GM12878 (cell line): ENCODE data around the gene CHAD. TPM values are rescaled to one million over a fixed set of nuclear protein-coding genes. Genes with fewer than 3 reads are reported as not detected.

Source experiments
- ATAC-seq: fragments of 200-7000 bp; cut with Tn5 transposase; 3 replicates; pipeline ENCODE4 v1.9.1; 2020; ENCODE audit warnings: mild to moderate bottlenecking, moderate library complexity
- BruUV-seq: library from RNA; stranded (reverse); fragments of 400-500 nt; replicated peaks from 2 replicates; lab custom pipeline; 2021; lab: Mats Ljungman, UMichigan
- CTCF ChIA-PET: fragments of 300-600 bp; sonication (Branson Sonifier 250); formaldehyde crosslinking; extraction: SDS; loops from one replicate; lab custom pipeline; 2021; ENCODE audit warnings: inconsistent platforms; lab: Yijun Ruan, JAX
- POLR2A ChIA-PET: fragments of 350-600 bp; formaldehyde crosslinking; extraction: SDS; loops from one replicate; lab custom pipeline; 2021; ENCODE audit warnings: inconsistent platforms; lab: Charles Lee
- RAD21 ChIA-PET: fragments of 300-600 bp; sonication (Branson Sonifier 250); formaldehyde crosslinking; loops from one replicate; lab custom pipeline; 2023; ENCODE audit warnings: antibody characterized with exemption; ENCODE audit not compliant: unreplicated experiment; lab: Charles Lee
- SMC1A ChIA-PET: fragments of 300-600 bp; sonication (Branson Sonifier 250); formaldehyde crosslinking; loops from one replicate; lab custom pipeline; 2023; ENCODE audit not compliant: unreplicated experiment, uncharacterized antibody; lab: Charles Lee
- DNase-seq: peaks from one replicate; pipeline ENCODE4 v3.0.0-alpha.2; 2011; ENCODE audit warnings: low read depth, low spot score
- FAIRE-seq: peaks from 3 replicates; lab custom pipeline; 2011; peaks lifted over from hg19 to GRCh38; lab: Jason Lieb, UNC
- H2AFZ ChIP-seq: 2 replicates; pipeline ENCODE4 v1.6.0; 2011; ENCODE audit warnings: low read depth, low read length, control low read depth; ENCODE audit not compliant: control insufficient read depth
- H3K27ac ChIP-seq: 2 replicates; pipeline ENCODE4 v1.5.1; 2011; ENCODE audit warnings: control low read depth; ENCODE audit not compliant: control insufficient read depth, insufficient read depth
- H3K27me3 ChIP-seq, 2 experiments: replicated peaks in 1 of 2; 2 replicates each; pipeline versions ENCODE4 v1.6.0 to v1.6.1; 2011; ENCODE audit warnings: low read length in 1 of 2; ENCODE audit not compliant: control insufficient read depth in 2 of 2, insufficient read depth in 2 of 2
- H3K36me3 ChIP-seq, 2 experiments: 2 replicates each; pipeline ENCODE4 v1.5.1; 2011; ENCODE audit warnings: low read length in 1 of 2; ENCODE audit not compliant: control insufficient read depth in 2 of 2, insufficient read depth in 2 of 2
- H3K4me1 ChIP-seq: 2 replicates; pipeline ENCODE4 v1.6.1; 2011; ENCODE audit warnings: mild to moderate bottlenecking, low read length, moderate library complexity, mixed read lengths; ENCODE audit not compliant: control insufficient read depth, insufficient read depth
- H3K4me2 ChIP-seq: 2 replicates; pipeline ENCODE4 v1.6.0; 2011; ENCODE audit warnings: control low read depth; ENCODE audit not compliant: control insufficient read depth, insufficient read depth
- H3K4me3 ChIP-seq: fragments of 200-600 bp; sonication (generic); 2 replicates; pipeline ENCODE4 v1.5.1; 2016
- H3K79me2 ChIP-seq: 2 replicates; pipeline ENCODE4 v1.6.0; 2011; ENCODE audit warnings: low read length; ENCODE audit not compliant: control insufficient read depth, insufficient read depth
- H3K9ac ChIP-seq: 2 replicates; pipeline ENCODE4 v1.8.0; 2011; ENCODE audit warnings: low read length, control low read depth, mixed read lengths; ENCODE audit not compliant: control insufficient read depth, insufficient read depth
- H3K9me3 ChIP-seq: replicated peaks from 3 replicates; pipeline ENCODE4 v1.5.1; 2011; ENCODE audit warnings: mild to moderate bottlenecking, low read length; ENCODE audit not compliant: control insufficient read depth, insufficient read depth
- H4K20me1 ChIP-seq: 2 replicates; pipeline ENCODE4 v1.6.0; 2011; ENCODE audit not compliant: control insufficient read depth, insufficient read depth
- BACH1 ChIP-seq: fragments of 450-650 bp; IDR thresholded peaks from 2 replicates; pipeline ENCODE4 v1.6.1; 2017; ENCODE audit warnings: mild to moderate bottlenecking, borderline replicate concordance
- BCL11A ChIP-seq: IDR thresholded peaks from 2 replicates; pipeline ENCODE4 v1.6.1; 2011; ENCODE audit warnings: low read depth, low read length
- DPF2 ChIP-seq: fragments of 450-650 bp; IDR thresholded peaks from 2 replicates; pipeline ENCODE4 v1.6.1; 2017; ENCODE audit warnings: mild to moderate bottlenecking
- EZH2 ChIP-seq: IDR thresholded peaks from 2 replicates; pipeline ENCODE4 v1.6.1; 2012; ENCODE audit warnings: low read depth, mild to moderate bottlenecking, control low read depth, inconsistent platforms, low read length, borderline replicate concordance; ENCODE audit not compliant: control insufficient read depth
- IKZF1 ChIP-seq: fragments of 450-650 bp; conservative IDR thresholded peaks from 2 replicates; pipeline ENCODE4 v1.6.1; 2017; ENCODE audit warnings: antibody characterized with exemption, mild to moderate bottlenecking
- RFX5 ChIP-seq: IDR thresholded peaks from 2 replicates; pipeline ENCODE4 v1.6.1; 2011; ENCODE audit warnings: low read depth, low read length, improper control_type of control experiment
- ZSCAN29 ChIP-seq: fragments of 450-650 bp; IDR thresholded peaks from 2 replicates; pipeline ENCODE4 v1.6.1; 2017; ENCODE audit warnings: mild to moderate bottlenecking, moderate library complexity
- WGBS: methylation state at CpG from one replicate; pipeline ENCODE4 v1.1.6; 2016; ENCODE audit warnings: low lambda C conversion rate; ENCODE audit not compliant: insufficient replicate concordance, insufficient coverage; ENCODE audit errors: missing lambda C conversion rate; 5-methylcytosine and 5-hydroxymethylcytosine counted together
- in situ Hi-C: fragments of 300-500 bp; cut with MboI; formaldehyde crosslinking; loops from 9 replicates; pipeline ENCODE4 v1.14.3; 2018; ENCODE audit warnings: mixed read lengths
- intact Hi-C: fragments of 100-400 bp; cut with micrococcal nuclease; formaldehyde crosslinking; loops from one replicate; pipeline ENCODE4 v1.14.2; 2022; ENCODE audit not compliant: unreplicated experiment
- polyA plus RNA-seq, 11 experiments: library from polyadenylated mRNA; depleted of rRNA in 4 of 11; unstranded in 6 of 11; stranded (reverse) in 5 of 11; fragments of >200 nt; fragmentation: Nextera tagmentation in 4 of 11; fragmentation: Illumina TruSeq in 1 of 11; extraction: Ambion mirVana in 4 of 11; extraction: Trizol in 1 of 11; gene quantifications; 1 replicate in 1 of 11; 2 replicates in 10 of 11; pipeline versions ENCODE4 v1.2.1 to v1.2.3, GENCODE V29; 2011 to 2016; ENCODE audit warnings: inconsistent platforms in 2 of 11, missing spikeins in 2 of 11, low read depth in 1 of 11
- total RNA-seq, 4 experiments: library from RNA; depleted of rRNA in 3 of 4; stranded (reverse); fragments of >200 nt in 3 of 4; fragmentation: Illumina TruSeq in 1 of 4; extraction: Trizol in 1 of 4; gene quantifications; 2 replicates each; pipeline versions ENCODE4 v1.2.1 to v1.2.3, GENCODE V29; 2013 to 2021
- TF ChIP-seq, protein P1 (sequence below): fragments of 150-350 bp; IDR thresholded peaks from 2 replicates; pipeline ENCODE4 v1.6.1; 2016; ENCODE audit warnings: low read depth, low read length
- TF ChIP-seq, protein P2 (sequence below): fragments of 450-650 bp; formaldehyde crosslinking; IDR thresholded peaks from 2 replicates; pipeline ENCODE4 v1.5.0; 2022; ENCODE audit warnings: mild to moderate bottlenecking, missing genetic modification characterization
- TF ChIP-seq, protein P3 (sequence below): IDR thresholded peaks from 2 replicates; pipeline ENCODE4 v1.6.1; 2012; ENCODE audit warnings: low read length, inconsistent platforms

Gene CHAD
- total and polyA plus RNA-seq, 10 of the 15 experiments (the other 5 are each of a cell fraction or from before 2014, with no cell fraction given), result 0.06 TPM; not detected in 9

DNA sequence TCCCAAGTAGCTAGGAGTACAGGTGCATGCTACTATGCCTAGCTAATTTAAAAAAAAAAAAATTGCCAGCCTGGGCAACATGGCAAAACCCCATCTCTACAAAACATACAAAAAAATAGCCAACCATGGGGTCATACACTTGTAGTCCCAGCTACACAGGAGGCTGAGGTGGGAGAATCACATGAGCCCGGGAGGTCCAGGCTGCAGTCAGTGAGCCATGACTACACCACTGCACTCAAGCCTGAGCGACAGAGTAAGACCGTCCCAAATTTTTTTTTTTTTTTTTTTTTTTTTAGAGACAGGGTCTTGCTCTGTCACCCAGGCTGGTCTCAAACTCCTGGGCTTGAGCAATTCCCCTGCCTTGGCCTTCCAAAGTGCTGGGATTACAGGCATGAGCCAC lies 14.8 kb downstream of the CHAD start:
- ChIA-PET SMC1A (interaction anchor here (0.9 kb wide), 1 partner anchor 92 kb away, joined by 3 read pairs; no protein-coding TSS in a partner anchor), RAD21 (no interaction called here), POLR2A (no interaction called here), CTCF (no interaction called here)
- in situ Hi-C loops (no loop called here), intact Hi-C loops (no loop called here)
- Histone ChIP-seq H3K27ac (no peak overlapping the region), H3K9ac (no peak overlapping the region), H3K9me3 (no peaks in the 10 kb centered on the region), H3K4me1 (peaks cover 11% of the 10 kb centered on the region), H3K27me3 (no peaks in the 10 kb centered on the region), H3K4me3 (no peak overlapping the region), H3K79me2 (no peaks in the 10 kb centered on the region), H2AFZ (no peak overlapping the region), H3K36me3 (no peaks in the 10 kb centered on the region), H3K4me2 (no peak overlapping the region), H4K20me1 (no peaks in the 10 kb centered on the region)
- TF ChIP-seq, protein P1, sequence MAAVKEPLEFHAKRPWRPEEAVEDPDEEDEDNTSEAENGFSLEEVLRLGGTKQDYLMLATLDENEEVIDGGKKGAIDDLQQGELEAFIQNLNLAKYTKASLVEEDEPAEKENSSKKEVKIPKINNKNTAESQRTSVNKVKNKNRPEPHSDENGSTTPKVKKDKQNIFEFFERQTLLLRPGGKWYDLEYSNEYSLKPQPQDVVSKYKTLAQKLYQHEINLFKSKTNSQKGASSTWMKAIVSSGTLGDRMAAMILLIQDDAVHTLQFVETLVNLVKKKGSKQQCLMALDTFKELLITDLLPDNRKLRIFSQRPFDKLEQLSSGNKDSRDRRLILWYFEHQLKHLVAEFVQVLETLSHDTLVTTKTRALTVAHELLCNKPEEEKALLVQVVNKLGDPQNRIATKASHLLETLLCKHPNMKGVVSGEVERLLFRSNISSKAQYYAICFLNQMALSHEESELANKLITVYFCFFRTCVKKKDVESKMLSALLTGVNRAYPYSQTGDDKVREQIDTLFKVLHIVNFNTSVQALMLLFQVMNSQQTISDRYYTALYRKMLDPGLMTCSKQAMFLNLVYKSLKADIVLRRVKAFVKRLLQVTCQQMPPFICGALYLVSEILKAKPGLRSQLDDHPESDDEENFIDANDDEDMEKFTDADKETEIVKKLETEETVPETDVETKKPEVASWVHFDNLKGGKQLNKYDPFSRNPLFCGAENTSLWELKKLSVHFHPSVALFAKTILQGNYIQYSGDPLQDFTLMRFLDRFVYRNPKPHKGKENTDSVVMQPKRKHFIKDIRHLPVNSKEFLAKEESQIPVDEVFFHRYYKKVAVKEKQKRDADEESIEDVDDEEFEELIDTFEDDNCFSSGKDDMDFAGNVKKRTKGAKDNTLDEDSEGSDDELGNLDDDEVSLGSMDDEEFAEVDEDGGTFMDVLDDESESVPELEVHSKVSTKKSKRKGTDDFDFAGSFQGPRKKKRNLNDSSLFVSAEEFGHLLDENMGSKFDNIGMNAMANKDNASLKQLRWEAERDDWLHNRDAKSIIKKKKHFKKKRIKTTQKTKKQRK, result no peak
- TF ChIP-seq, protein P2, sequence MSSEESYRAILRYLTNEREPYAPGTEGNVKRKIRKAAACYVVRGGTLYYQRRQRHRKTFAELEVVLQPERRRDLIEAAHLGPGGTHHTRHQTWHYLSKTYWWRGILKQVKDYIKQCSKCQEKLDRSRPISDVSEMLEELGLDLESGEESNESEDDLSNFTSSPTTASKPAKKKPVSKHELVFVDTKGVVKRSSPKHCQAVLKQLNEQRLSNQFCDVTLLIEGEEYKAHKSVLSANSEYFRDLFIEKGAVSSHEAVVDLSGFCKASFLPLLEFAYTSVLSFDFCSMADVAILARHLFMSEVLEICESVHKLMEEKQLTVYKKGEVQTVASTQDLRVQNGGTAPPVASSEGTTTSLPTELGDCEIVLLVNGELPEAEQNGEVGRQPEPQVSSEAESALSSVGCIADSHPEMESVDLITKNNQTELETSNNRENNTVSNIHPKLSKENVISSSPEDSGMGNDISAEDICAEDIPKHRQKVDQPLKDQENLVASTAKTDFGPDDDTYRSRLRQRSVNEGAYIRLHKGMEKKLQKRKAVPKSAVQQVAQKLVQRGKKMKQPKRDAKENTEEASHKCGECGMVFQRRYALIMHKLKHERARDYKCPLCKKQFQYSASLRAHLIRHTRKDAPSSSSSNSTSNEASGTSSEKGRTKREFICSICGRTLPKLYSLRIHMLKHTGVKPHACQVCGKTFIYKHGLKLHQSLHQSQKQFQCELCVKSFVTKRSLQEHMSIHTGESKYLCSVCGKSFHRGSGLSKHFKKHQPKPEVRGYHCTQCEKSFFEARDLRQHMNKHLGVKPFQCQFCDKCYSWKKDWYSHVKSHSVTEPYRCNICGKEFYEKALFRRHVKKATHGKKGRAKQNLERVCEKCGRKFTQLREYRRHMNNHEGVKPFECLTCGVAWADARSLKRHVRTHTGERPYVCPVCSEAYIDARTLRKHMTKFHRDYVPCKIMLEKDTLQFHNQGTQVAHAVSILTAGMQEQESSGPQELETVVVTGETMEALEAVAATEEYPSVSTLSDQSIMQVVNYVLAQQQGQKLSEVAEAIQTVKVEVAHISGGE (CRISPR knock-in tag), result no peak
- no peak for TF ChIP-seq RFX5
- TF ChIP-seq IKZF1, result no peak
- no peak for TF ChIP-seq EZH2
- TF ChIP-seq, protein P3, sequence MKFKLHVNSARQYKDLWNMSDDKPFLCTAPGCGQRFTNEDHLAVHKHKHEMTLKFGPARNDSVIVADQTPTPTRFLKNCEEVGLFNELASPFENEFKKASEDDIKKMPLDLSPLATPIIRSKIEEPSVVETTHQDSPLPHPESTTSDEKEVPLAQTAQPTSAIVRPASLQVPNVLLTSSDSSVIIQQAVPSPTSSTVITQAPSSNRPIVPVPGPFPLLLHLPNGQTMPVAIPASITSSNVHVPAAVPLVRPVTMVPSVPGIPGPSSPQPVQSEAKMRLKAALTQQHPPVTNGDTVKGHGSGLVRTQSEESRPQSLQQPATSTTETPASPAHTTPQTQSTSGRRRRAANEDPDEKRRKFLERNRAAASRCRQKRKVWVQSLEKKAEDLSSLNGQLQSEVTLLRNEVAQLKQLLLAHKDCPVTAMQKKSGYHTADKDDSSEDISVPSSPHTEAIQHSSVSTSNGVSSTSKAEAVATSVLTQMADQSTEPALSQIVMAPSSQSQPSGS, result no peak
- TF ChIP-seq BCL11A, result no peak
- TF ChIP-seq BACH1, result no peak
- TF ChIP-seq DPF2, result no peak
- no peak for TF ChIP-seq ZSCAN29
- no TSS peak for BruUV-seq
- ATAC-seq, result no peak
- FAIRE-seq, result no peak
- DNase-seq, result no peak
- 6% methylated on average over 1 of the region's 3 CpGs for WGBS
